ENCODE data around the gene TTYH3.

Gene TTYH3

DNA sequence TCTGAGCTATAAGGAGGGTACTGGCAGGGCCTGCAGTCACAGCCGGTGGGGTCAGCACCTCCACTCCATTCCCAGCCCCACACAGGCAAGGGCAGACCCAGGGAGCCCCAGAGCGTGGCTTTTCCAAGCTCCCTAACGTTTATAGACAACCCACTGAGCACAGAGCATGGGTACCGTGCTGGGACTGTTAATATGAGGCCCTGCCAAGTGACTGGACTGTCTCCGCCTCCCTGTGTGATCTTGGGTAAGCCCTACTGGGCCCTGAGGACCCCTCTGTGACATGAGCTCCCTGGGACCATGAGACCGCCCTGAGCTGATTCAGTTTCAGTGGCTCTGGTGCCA lies 12.4 kb downstream of the TTYH3 start:
- peak overlapping the region; percentile 23 for H3K4me3 Mint-ChIP-seq
- peaks cover 18% of the 10 kb centered on the region for H3K4me1 Mint-ChIP-seq (ENCODE audit: low read depth)
- H3K27me3 Mint-ChIP-seq, result no peaks in the 10 kb centered on the region
- H3K9me3 Mint-ChIP-seq (ENCODE audit: low read depth), result no peaks in the 10 kb centered on the region
- no peaks in the 10 kb centered on the region for H3K36me3 Mint-ChIP-seq
- H3K27ac Mint-ChIP-seq, result no peak overlapping the region

DNA sequence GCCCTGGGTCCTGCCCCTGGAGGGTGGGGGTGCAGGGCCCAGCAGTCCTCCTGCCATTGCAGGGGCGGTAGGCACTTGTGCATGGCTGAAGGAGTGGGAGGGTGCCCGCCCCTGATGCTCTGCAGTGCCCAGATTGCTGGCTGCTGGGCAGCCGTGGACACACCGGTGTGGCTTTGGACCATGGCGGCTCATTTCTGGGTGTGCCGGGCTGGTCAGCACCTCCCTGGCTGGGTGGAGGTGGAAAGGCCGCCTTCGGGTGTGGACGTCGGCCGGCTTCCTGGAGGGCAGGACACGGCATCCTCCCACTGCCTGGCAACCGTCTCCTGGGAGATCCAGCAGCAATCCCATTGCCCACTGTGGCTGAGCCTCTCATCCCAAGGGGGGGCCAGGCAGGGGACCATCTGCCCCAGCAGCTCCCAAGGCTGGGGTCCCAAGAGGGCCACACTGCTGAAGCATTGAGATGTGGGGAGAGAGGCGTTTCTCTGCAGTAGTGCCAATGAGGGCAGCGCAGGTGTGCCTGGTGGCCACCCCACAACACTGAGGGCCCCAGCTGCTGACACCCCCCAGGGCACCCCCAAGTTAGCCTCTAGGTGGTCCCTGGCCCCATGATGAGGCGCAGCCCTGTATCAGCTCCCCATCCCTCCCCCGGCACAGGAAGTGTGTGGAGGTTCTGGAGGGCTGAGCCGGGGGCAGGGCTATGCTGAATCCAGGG lies 12.9 kb downstream of the TTYH3 start:
- peak overlapping the region; percentile 85 for H3K4me3 Mint-ChIP-seq
- no peaks in the 10 kb centered on the region for H3K27me3 Mint-ChIP-seq
- H3K4me1 Mint-ChIP-seq (ENCODE audit: low read depth), result peaks cover 18% of the 10 kb centered on the region
- no peaks in the 10 kb centered on the region for H3K36me3 Mint-ChIP-seq
- H3K9me3 Mint-ChIP-seq (ENCODE audit: low read depth), result no peaks in the 10 kb centered on the region
- H3K27ac Mint-ChIP-seq, result peak overlapping the region; percentile 76

DNA sequence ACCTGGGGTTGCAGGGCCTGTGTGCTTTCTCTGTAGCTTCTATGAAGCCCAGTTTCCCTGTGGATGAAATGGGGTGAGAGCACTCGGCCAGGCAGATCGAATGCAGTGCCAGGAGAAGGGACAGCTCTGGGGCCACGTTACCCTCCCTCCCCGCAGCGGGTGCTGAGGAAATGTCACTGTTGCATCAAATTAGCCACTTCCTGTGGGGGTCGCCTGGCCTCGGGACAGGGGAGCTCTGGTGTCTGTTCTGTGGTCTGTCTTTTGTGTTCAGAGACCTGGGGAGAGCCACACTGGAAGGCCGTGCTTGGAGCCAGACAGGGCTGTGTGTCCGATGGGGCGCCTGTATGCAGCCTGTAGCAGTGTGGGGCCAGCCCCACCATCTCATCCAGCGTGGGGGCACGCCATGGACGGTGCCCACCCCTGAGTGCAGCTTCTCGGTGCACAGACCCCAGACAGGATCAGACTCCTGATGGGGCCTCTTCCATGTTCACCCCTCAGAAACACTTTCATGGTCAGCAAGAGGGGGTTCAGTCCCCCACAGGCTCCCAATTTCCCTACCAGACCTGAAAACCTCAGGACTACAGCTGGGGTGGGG lies 13.6 kb downstream of the TTYH3 start:
- Mint-ChIP-seq H3K36me3 (no peaks in the 10 kb centered on the region), H3K27ac (peak overlapping the region; percentile 76), H3K4me3 (peak overlapping the region; percentile 85), H3K27me3 (no peaks in the 10 kb centered on the region), H3K9me3 (ENCODE audit: low read depth) (no peaks in the 10 kb centered on the region), H3K4me1 (ENCODE audit: low read depth) (peaks cover 18% of the 10 kb centered on the region)

GRCh38 chr7:2646336-2646679 lies 14.5 kb downstream of the TTYH3 start:
- H3K4me3 Mint-ChIP-seq, result no peak overlapping the region
- H3K36me3 Mint-ChIP-seq, result no peaks in the 10 kb centered on the region
- H3K9me3 Mint-ChIP-seq (ENCODE audit: low read depth), result no peaks in the 10 kb centered on the region
- peaks cover 18% of the 10 kb centered on the region for H3K4me1 Mint-ChIP-seq (ENCODE audit: low read depth)
- no peaks in the 10 kb centered on the region for H3K27me3 Mint-ChIP-seq
- no peak overlapping the region for H3K27ac Mint-ChIP-seq

DNA sequence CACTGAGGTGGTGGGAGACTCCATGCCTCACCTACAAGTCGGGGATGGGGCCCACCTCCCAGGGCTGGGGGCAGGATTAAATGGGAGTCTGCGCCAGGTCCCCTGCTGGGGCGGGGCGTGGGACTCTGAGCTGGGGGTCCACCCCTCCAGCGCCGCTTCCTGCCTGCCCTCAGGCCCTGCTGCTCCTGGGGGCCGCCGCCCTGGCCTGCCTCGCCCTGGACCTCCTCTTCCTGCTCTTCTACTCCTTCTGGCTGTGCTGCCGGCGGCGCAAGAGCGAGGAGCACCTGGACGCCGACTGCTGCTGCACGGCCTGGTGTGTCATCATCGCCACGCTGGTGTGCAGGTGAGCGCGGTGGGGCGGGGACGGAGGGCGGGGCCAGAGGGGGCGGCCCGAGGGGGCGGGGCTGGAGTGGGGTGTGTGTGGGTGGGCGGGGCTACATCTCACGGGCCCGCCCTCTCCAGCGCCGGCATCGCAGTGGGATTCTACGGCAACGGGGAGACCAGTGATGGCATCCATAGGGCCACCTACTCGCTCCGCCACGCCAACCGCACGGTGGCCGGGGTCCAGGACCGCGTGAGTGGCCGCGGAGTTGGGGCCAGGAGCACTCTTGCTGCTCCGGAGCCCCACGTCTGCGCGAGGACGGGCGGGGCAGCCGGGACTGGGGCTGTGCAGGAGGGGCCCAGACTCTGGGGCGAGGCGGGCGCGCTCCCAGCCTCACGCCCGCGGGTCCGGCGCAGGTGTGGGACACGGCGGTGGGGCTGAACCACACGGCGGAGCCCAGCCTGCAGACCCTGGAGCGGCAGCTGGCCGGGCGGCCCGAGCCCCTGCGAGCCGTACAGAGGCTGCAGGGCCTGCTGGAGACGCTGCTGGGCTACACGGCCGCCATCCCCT lies 15.1 kb downstream of the TTYH3 start:
- H3K27ac Mint-ChIP-seq, result no peak overlapping the region
- H3K4me1 Mint-ChIP-seq (ENCODE audit: low read depth), result peaks cover 18% of the 10 kb centered on the region
- H3K4me3 Mint-ChIP-seq, result no peak overlapping the region
- no peaks in the 10 kb centered on the region for H3K36me3 Mint-ChIP-seq
- no peaks in the 10 kb centered on the region for H3K9me3 Mint-ChIP-seq (ENCODE audit: low read depth)
- H3K27me3 Mint-ChIP-seq, result no peaks in the 10 kb centered on the region

DNA sequence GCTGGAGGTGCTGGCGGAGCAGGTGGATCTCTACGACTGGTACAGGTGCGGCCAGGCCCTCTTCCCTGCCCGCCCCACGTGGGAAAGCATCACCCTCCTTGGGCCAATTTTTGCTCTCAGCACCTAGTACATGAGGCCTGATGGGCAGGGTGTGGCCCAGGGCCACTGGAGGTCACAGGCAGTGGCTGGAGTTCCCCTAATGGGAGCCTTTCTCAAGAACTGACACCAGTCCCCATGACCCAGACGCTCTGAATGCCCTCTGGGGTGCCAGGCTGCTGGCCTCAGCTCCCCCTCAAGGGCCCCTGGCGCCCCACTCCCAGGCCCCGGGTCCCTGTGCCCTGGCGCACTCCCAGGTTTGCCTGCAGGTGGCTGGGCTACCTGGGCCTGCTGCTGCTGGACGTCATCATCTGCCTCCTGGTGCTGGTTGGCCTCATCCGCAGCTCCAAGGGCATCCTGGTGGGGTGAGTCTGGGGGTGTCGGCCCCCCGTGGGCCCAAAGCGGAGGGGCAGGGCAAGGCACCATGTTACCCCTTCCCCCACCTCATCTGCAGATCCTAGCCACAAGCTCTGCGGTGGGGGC lies 15.9 kb downstream of the TTYH3 start:
- Mint-ChIP-seq H3K36me3 (no peaks in the 10 kb centered on the region), H3K27ac (no peak overlapping the region), H3K27me3 (no peaks in the 10 kb centered on the region), H3K9me3 (ENCODE audit: low read depth) (no peaks in the 10 kb centered on the region), H3K4me3 (no peak overlapping the region), H3K4me1 (ENCODE audit: low read depth) (peaks cover 18% of the 10 kb centered on the region)

DNA sequence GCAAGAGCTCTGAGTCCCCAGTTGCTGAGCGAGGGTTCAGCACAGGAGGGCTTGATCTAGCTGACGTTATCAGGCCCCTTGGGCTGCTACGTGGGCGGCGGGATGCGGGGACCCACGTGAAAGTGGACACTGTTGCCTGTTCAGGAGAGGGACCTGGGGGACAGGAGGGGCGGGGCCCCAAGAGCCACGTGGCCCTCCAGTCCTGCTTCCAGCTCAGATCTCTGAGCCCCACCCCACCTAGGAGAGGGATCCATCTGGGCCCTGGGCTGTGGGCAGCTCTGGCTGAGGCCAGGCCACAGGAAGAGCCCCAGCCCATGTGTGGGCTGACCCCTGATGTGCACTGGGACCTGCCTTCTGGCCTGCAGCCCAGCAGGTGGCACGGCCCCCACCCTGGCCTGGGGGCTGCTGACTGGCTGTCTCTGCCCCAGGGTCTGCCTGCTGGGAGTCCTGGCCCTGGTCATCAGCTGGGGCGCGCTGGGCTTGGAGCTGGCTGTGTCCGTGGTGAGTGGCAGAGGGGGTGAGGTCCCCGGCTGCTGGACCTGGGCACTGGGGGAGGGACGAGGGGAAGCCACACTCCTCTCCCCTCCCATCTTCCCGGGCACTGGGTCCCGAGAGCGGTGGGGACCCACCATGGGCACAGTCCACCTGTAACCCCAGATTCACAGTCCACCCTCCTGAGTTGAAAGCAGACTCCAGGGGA lies 17.5 kb downstream of the TTYH3 start:
- no peak overlapping the region for H3K4me3 Mint-ChIP-seq
- H3K9me3 Mint-ChIP-seq (ENCODE audit: low read depth), result no peaks in the 10 kb centered on the region
- H3K4me1 Mint-ChIP-seq (ENCODE audit: low read depth), result peaks cover 15% of the 10 kb centered on the region
- no peaks in the 10 kb centered on the region for H3K27me3 Mint-ChIP-seq
- no peaks in the 10 kb centered on the region for H3K36me3 Mint-ChIP-seq
- no peak overlapping the region for H3K27ac Mint-ChIP-seq

DNA sequence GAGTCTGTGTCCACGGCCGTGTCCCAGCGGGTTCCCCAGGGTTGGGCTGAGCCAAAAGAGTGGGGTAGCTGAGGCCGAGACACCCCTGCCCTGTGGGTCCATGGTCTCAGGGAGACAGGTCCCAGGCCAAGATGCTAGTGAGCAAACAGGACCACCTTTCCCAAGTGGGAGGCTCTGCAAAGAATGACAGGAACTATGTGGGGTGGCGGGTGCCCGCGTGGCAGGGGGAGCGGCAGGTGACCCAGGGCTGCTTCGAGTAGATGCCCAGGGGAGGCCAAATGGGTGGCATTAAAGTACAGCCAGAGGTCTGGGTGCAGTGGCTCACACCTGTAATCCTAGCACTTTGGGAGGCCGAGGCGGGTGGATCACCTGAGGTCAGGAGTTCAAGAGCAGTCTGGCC lies 18.2 kb downstream of the TTYH3 start:
- Mint-ChIP-seq H3K4me3 (no peak overlapping the region), H3K36me3 (no peaks in the 10 kb centered on the region), H3K27me3 (no peaks in the 10 kb centered on the region)

DNA sequence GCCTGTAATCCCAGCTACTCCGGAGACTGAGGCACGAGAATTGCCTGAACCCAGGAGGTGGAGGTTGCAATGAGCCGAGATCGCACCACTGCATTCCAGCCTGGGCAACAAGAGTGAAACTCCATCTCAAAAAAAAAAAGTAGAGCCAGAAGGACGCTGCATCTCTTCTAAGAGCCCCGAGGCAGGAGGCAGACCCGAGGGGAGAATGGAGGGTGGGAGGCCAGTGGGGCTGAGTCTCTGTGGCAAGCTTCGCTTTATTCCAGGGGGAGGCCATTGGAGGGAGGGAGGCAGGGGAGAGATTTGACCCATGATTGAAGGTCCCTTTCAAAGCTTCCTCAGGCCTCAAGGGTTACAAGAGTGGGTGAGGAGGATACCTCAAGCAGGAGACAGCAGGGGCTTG lies 18.7 kb downstream of the TTYH3 start:
- Mint-ChIP-seq H3K27ac (no peak overlapping the region), H3K9me3 (ENCODE audit: low read depth) (no peaks in the 10 kb centered on the region), H3K36me3 (no peaks in the 10 kb centered on the region), H3K4me3 (no peak overlapping the region), H3K27me3 (no peaks in the 10 kb centered on the region), H3K4me1 (ENCODE audit: low read depth) (peaks cover 4% of the 10 kb centered on the region)

More for the DNA sequence above, 18.2 kb downstream of the TTYH3 start:
- Mint-ChIP-seq H3K4me1 (ENCODE audit: low read depth) (peaks cover 9% of the 10 kb centered on the region), H3K27ac (no peak overlapping the region), H3K9me3 (ENCODE audit: low read depth) (no peaks in the 10 kb centered on the region)

DNA sequence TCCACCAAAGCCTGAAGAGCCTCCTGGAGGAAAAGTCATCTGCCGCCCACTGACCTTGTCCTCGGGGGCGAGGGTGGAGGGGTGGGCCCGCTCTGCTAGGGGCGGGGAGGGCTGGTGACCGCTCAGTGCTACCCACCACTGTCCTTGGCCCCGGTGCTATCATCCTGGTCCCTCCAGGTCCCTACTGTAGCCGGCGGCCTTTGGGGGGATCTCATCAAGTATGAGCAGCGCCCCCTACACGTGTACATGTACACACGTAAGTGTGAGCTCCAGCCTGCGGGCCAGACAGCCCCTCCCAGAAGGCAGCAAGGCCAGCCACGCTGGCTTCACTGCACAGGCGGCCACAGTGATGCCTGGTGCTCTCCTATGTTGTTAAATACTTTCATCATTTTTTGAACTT lies 19.6 kb downstream of the TTYH3 start:
- Mint-ChIP-seq H3K9me3 (ENCODE audit: low read depth) (no peaks in the 10 kb centered on the region), H3K27ac (no peak overlapping the region), H3K4me3 (no peak overlapping the region), H3K4me1 (ENCODE audit: low read depth) (no peaks in the 10 kb centered on the region), H3K27me3 (no peaks in the 10 kb centered on the region), H3K36me3 (no peaks in the 10 kb centered on the region)

GRCh38 chr7:2651847-2652735 lies 20.3 kb downstream of the TTYH3 start:
- peaks cover 1% of the 10 kb centered on the region for H3K36me3 Mint-ChIP-seq
- no peaks in the 10 kb centered on the region for H3K9me3 Mint-ChIP-seq (ENCODE audit: low read depth)
- H3K4me1 Mint-ChIP-seq (ENCODE audit: low read depth), result no peaks in the 10 kb centered on the region
- H3K4me3 Mint-ChIP-seq, result no peak overlapping the region
- H3K27me3 Mint-ChIP-seq, result no peaks in the 10 kb centered on the region
- no peak overlapping the region for H3K27ac Mint-ChIP-seq

GRCh38 chr7:2652736-2653060 lies 20.9 kb downstream of the TTYH3 start:
- H3K27me3 Mint-ChIP-seq, result no peaks in the 10 kb centered on the region
- no peak overlapping the region for H3K27ac Mint-ChIP-seq
- H3K36me3 Mint-ChIP-seq, result peaks cover 3% of the 10 kb centered on the region
- no peaks in the 10 kb centered on the region for H3K4me1 Mint-ChIP-seq (ENCODE audit: low read depth)
- no peaks in the 10 kb centered on the region for H3K9me3 Mint-ChIP-seq (ENCODE audit: low read depth)
- H3K4me3 Mint-ChIP-seq, result no peak overlapping the region

DNA sequence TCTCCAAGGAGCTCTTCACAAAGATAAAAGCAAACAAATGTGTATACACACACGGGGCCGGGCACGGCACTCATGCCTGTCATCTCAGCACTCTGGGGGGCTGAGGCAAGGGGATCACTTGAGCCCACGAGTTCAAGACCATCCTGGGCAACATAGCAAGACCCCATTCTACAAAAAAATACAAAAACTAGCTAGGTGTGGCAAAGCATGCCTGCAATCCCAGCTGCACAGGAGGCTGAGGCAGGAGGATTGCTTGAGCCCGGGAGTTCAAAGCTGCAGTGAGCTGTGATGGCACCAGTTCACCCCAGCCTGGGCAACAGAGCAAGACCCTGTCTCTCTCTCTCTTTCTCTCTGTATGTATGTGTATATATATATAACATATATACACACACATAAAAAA lies 22.3 kb downstream of the TTYH3 start:
- Mint-ChIP-seq H3K4me3 (no peak overlapping the region), H3K36me3 (peaks cover 3% of the 10 kb centered on the region), H3K9me3 (ENCODE audit: low read depth) (no peaks in the 10 kb centered on the region), H3K27ac (no peak overlapping the region), H3K4me1 (ENCODE audit: low read depth) (no peaks in the 10 kb centered on the region), H3K27me3 (no peaks in the 10 kb centered on the region)
